ENCODE results near the gene MPPED2. TPM values are rescaled to one million over a fixed set of nuclear protein-coding genes. Genes with fewer than 3 reads are reported as not detected.

Gene MPPED2
- total RNA-seq, 1 donor from 2014 or later = 4.9 TPM

- DNase-seq (ENCODE audit: low spot score) = no peak
Measured at GRCh38 chr11:30455025-30455424, 131.1 kb downstream of the MPPED2 start.

- DNase-seq (ENCODE audit: low spot score) = no peak
Measured at GRCh38 chr11:30454541-30454940, 131.6 kb downstream of the MPPED2 start.

GRCh38 chr11:30454111-30454510 is 132.0 kb downstream of the MPPED2 start:
- DNase-seq (ENCODE audit: low spot score) = no peak

GRCh38 chr11:30453705-30454104 is 132.4 kb downstream of the MPPED2 start:
- DNase-seq (ENCODE audit: low spot score) = no peak

- no peak for DNase-seq (ENCODE audit: low spot score)
Measured at GRCh38 chr11:30452842-30453241, 133.3 kb downstream of the MPPED2 start.

- no peak for DNase-seq (ENCODE audit: low spot score)
Measured at GRCh38 chr11:30452114-30452513, 134.0 kb downstream of the MPPED2 start.

- no peak for DNase-seq (ENCODE audit: low spot score)
Measured at GRCh38 chr11:30451626-30452025, 134.5 kb downstream of the MPPED2 start.

- DNase-seq (ENCODE audit: low spot score) = no peak
Measured at GRCh38 chr11:30451167-30451566, 135.0 kb downstream of the MPPED2 start.

- DNase-seq (ENCODE audit: low spot score) = no peak
Measured at GRCh38 chr11:30447058-30447640, 139.0 kb downstream of the MPPED2 start.

- DNase-seq (ENCODE audit: low spot score) = no peak
Measured at GRCh38 chr11:30446520-30446919, 139.6 kb downstream of the MPPED2 start.

- no peak for DNase-seq (ENCODE audit: low spot score)
Measured at GRCh38 chr11:30445056-30445455, 141.1 kb downstream of the MPPED2 start.

- no peak for DNase-seq (ENCODE audit: low spot score)
Measured at GRCh38 chr11:30440510-30440909, 145.6 kb downstream of the MPPED2 start.

GRCh38 chr11:30436801-30437200 is 149.4 kb downstream of the MPPED2 start:
- DNase-seq (ENCODE audit: low spot score) = no peak

GRCh38 chr11:30435488-30435887 is 150.7 kb downstream of the MPPED2 start:
- no peak for DNase-seq (ENCODE audit: low spot score)

- no peak for DNase-seq (ENCODE audit: low spot score)
Measured at GRCh38 chr11:30434901-30435300, 151.3 kb downstream of the MPPED2 start.

GRCh38 chr11:30433831-30434230 is 152.3 kb downstream of the MPPED2 start:
- DNase-seq (ENCODE audit: low spot score) = no peak

- no peak for DNase-seq (ENCODE audit: low spot score)
Measured at GRCh38 chr11:30432716-30433115, 153.4 kb downstream of the MPPED2 start.

- DNase-seq (ENCODE audit: low spot score) = no peak
Measured at GRCh38 chr11:30432178-30432577, 154.0 kb downstream of the MPPED2 start.

- no peak for DNase-seq (ENCODE audit: low spot score)
Measured at GRCh38 chr11:30431127-30431814, 154.9 kb downstream of the MPPED2 start.

- DNase-seq (ENCODE audit: low spot score) = no peak
Measured at GRCh38 chr11:30429550-30429949, 156.6 kb downstream of the MPPED2 start.

GRCh38 chr11:30426781-30427180 is 159.4 kb downstream of the MPPED2 start:
- no peak for DNase-seq (ENCODE audit: low spot score)

GRCh38 chr11:30424844-30425243 is 161.3 kb downstream of the MPPED2 start:
- no peak for DNase-seq (ENCODE audit: low spot score)

GRCh38 chr11:30424321-30424720 is 161.8 kb downstream of the MPPED2 start:
- DNase-seq (ENCODE audit: low spot score) = no peak
